HG03565 (cell line): ENCODE results near the gene SSH3.

Experiments used
- ATAC-seq: cut with Tn5 transposase; IDR thresholded peaks from one replicate; pipeline ENCODE4 v1.9.1; 2021; ENCODE audit warnings: mild to moderate bottlenecking, moderate library complexity; ENCODE audit not compliant: unreplicated experiment

Gene SSH3

GRCh38 chr11:67345247-67345919 lies 42.1 kb downstream of the SSH3 start:
- no peak for ATAC-seq

GRCh38 chr11:67345920-67346819 lies 42.8 kb downstream of the SSH3 start:
- ATAC-seq, result no peak

GRCh38 chr11:67347964-67348749 lies 44.8 kb downstream of the SSH3 start:
- no peak for ATAC-seq

GRCh38 chr11:67349036-67349435 lies 45.7 kb downstream of the SSH3 start:
- ATAC-seq, result no peak

GRCh38 chr11:67349457-67349856 lies 46.1 kb downstream of the SSH3 start:
- ATAC-seq, result no peak

GRCh38 chr11:67349928-67350465 lies 46.7 kb downstream of the SSH3 start:
- no peak for ATAC-seq

GRCh38 chr11:67351275-67352005 lies 48.1 kb downstream of the SSH3 start:
- ATAC-seq, result no peak

- ATAC-seq, result peak; percentile 7
Measured at GRCh38 chr11:67352546-67353316, 49.4 kb downstream of the SSH3 start.

- ATAC-seq, result peak; percentile 53
Measured at GRCh38 chr11:67353317-67354074, 50.2 kb downstream of the SSH3 start, which contains the start of gene POLD4. Gene POLD4 (minus strand): TSS chr11:67353546. CDS start chr11:67353399, 147 bp downstream.

- no peak for ATAC-seq
Measured at GRCh38 chr11:67354075-67355022, 51.0 kb downstream of the SSH3 start.

- ATAC-seq, result no peak
Measured at GRCh38 chr11:67355023-67355793, 51.9 kb downstream of the SSH3 start.

GRCh38 chr11:67355794-67356386 lies 52.6 kb downstream of the SSH3 start:
- ATAC-seq, result no peak

- ATAC-seq, result no peak
Measured at GRCh38 chr11:67356387-67356863, 53.1 kb downstream of the SSH3 start.

- ATAC-seq, result no peak
Measured at GRCh38 chr11:67356864-67357561, 53.7 kb downstream of the SSH3 start.

- ATAC-seq, result no peak
Measured at GRCh38 chr11:67357831-67358670, 54.7 kb downstream of the SSH3 start.
